GM13977 (cell line): Measurements from ENCODE around the gene GOT1.

Experiments
- DNase-seq: peaks from one replicate; pipeline ENCODE4 v3.0.0; 2012; ENCODE audit warnings: low spot score
- in situ Hi-C: fragments of 300-500 bp; cut with MboI; formaldehyde crosslinking; loops from one replicate; pipeline ENCODE4 v1.12.0; 2022; ENCODE audit warnings: low sequenced_read_pairs, low pct_unique_long_range_greater_than_20kb, mixed read lengths, inconsistent platforms; ENCODE audit not compliant: unreplicated experiment
- TF ChIP-seq, protein P1 (sequence below): IDR thresholded peaks from 2 replicates; pipeline ENCODE4 v1.5.1; 2012; ENCODE audit warnings: mild to moderate bottlenecking, control low read depth; ENCODE audit not compliant: insufficient read depth; ENCODE audit errors: extremely low read depth, missing control alignments

GOT1 gene

DNA sequence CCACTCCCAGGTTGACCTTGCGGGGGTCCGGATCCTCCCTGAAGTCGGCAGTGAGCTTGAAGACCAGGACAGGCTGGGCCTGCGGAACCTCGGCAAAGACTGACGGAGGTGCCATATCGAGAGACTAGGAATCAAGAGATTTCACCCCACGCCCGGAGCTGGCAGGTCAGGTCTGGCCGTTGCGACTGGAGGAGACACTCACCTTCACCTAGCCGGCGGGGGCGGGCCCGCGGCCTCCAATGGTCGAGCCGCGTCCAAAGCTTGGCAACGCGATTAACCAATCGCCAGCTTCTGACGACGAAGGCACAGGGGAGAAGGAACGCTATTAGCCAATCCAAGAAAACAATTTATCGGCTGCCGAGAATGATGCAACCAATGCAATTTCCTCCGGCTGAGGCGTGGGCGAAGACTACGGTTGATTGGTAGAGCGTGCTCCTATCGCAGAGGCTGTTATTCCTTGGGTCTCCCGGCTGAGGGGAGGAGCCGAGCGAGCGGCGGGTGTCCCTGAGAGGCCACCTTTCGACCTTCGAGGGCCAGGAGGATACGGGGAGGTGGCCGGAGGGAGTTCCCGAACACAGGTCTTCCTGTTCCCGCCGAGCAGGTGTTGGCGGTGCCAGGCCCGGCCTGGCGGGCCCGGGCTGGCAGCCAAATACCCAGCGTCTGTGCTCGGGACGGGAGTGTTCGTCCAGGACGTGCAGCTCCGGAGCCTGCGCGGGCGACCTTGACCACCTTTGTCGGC lies at the start of gene GOT1:
GOT1 (minus strand) TSS at position 174 of the 739 bp plus-strand sequence; CDS start at position 115, 59 bp downstream.
- DNase-seq = peak; percentile 95
- in situ Hi-C loops = loop anchor here (25.0 kb wide), 1 partner anchor 282 kb away; no protein-coding TSS in a partner anchor
- TF ChIP-seq, protein P1, sequence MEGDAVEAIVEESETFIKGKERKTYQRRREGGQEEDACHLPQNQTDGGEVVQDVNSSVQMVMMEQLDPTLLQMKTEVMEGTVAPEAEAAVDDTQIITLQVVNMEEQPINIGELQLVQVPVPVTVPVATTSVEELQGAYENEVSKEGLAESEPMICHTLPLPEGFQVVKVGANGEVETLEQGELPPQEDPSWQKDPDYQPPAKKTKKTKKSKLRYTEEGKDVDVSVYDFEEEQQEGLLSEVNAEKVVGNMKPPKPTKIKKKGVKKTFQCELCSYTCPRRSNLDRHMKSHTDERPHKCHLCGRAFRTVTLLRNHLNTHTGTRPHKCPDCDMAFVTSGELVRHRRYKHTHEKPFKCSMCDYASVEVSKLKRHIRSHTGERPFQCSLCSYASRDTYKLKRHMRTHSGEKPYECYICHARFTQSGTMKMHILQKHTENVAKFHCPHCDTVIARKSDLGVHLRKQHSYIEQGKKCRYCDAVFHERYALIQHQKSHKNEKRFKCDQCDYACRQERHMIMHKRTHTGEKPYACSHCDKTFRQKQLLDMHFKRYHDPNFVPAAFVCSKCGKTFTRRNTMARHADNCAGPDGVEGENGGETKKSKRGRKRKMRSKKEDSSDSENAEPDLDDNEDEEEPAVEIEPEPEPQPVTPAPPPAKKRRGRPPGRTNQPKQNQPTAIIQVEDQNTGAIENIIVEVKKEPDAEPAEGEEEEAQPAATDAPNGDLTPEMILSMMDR = no peak

DNA sequence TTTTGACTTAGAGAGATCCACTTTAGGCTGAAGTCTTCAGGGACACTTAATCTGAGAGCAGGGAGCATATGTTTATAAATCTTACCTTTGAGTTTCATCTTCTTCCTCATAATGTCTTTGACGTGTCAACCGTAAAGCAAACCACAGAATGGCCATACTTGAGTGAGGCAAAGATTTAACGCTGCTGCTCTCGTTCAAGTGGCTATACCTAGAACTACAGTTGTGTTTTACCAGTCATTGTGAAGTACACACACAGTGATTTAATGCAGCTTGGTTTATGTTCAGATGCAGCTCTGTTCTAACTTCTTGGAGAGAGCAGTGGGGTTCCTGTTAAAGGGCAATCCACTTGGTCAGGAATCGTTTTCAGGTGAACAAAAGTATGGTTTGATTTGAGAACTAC lies 39.9 kb upstream of the GOT1 start:
- TF ChIP-seq, protein P1 = no peak
- DNase-seq = no peak
- in situ Hi-C loops = no loop called here

DNA sequence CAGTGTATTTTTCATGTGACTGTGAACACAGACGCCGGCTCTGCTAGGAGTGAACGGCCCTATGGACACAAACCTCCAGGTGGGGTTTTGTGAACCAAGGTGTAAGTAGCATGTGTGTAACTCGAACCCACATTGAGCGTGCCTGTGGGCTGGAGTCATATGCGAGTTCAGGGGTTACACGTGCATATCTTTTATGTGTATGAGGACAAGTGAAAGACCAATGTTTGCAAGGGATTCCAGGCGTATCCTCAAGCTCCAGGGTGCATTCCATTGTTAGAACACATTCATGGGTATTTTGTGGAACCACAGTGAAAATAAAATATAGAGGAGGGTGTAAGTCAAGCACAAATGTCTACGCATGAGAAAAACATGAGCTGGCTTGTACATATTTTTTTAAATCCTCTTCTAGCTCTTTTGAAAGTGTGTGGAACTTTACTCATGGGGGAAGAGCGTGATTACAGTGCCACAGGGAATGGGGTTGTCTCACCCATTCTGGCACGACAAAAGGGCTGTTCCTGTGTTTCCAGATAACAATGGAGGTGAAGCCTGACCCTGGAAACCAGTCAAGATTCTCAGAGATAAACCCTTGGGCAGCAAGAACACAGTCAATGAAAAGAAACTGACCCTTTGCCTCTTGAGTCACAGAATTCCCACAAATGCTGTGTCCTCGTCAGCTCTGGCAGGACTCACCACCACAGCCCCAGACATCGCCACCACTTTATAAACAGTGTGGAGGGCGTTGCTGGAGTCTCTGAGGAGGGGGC lies 37.0 kb upstream of the GOT1 start:
- DNase-seq = no peak
- in situ Hi-C loops = no loop called here
- TF ChIP-seq, protein P1 = no peak

DNA sequence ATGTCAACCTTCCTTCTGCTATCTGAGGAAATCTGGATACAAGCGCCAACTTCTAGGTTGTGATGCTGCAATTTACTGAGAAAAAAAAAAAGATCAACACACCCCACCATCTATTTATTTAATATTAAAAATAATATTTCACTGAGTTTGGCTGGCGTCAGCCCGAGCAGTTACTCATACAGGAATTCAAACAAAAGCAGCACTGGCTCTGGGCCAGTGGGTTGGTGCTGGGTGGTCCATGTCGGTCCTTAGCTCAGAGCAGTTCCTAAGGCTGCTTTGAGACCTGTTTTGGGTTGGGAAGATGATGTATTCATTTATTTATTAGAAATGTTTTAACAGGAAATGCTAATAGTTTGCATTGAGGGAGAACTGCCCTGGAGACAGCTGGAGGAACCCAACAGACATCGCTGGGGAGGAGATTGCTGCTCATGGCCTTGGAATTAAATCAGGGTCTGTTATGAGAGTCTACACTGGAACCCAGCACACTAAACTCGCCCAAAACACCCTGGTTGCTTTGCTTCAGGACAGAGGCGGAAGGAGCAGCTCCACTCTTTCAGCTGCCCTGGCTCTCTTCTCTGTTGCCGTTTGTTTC lies 36.3 kb upstream of the GOT1 start:
- in situ Hi-C loops = no loop called here
- no peak for DNase-seq
- TF ChIP-seq, protein P1 = no peak

DNA sequence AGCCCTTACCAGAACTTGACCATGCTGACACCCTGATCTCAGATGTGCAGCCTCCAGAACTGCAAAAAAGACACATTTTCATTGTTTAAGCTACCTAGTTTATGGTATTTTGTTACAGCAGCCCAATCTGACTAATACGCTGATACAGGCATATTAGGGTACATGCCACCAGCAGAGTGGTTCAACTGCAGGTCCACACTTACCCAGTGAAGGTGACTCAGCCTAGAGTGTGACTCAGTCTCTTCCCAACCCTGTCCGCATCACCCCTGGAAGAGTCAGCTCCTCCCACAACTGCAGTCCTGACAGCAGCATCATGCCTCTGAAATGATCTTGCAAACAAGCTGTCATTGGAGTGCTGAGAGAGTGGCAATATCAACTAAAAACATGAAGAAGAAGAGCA lies 30.8 kb upstream of the GOT1 start:
- no peak for DNase-seq

DNA sequence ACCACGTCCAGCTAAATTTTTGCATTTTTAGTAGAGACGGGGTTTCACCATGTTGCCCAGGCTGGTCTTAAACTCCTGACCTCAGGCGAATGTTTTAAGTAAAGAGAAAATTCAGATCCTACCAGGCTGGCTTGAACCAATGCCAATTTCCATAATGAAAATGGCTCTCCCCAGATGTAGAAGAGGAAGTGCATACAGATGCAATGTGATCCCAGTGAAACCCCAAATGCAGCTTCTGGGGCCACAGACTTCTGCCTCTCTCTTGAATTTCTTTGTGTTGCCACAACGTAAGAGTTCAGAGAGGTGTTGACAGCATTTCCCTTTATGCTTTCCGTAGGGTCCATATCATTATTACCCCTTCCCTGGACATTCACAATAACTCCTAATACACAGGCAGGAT lies 29.6 kb upstream of the GOT1 start:
- in situ Hi-C loops = no loop called here
- TF ChIP-seq, protein P1 = no peak
- no peak for DNase-seq

More for the DNA sequence above, 30.8 kb upstream of the GOT1 start:
- TF ChIP-seq, protein P1 = no peak
- in situ Hi-C loops = no loop called here
